Measurements from ENCODE around the gene SELENOI. TPM values are rescaled to one million over a fixed set of nuclear protein-coding genes. Genes with fewer than 3 reads are reported as not detected.
"Not testable (repeated sequence)": the region's sequence is repeated elsewhere in the genome, so short reads cannot be mapped to it uniquely, and the experiment has no call there.

SELENOI gene
- total RNA-seq, 1 experiment from 2014 or later, result 17.6 TPM

GRCh38 chr2:26333293-26333692 is 12.7 kb upstream of the SELENOI start:
- Histone ChIP-seq H3K27ac (no peak overlapping the region), H3K27me3 (replicated peaks) (no peaks in the 10 kb centered on the region), H3K4me1 (replicated peaks) (no peaks in the 10 kb centered on the region), H3K4me3 (no peak overlapping the region), H3K9me3 (replicated peaks) (no peaks in the 10 kb centered on the region), H3K36me3 (no peaks in the 10 kb centered on the region)
- DNase-seq (ENCODE audit: low read depth in 1 of 2, low spot score in 2 of 2), result no peak

GRCh38 chr2:26335231-26335630 is 10.7 kb upstream of the SELENOI start:
- H3K36me3 ChIP-seq, result no peaks in the 10 kb centered on the region
- H3K27me3 ChIP-seq (replicated peaks), result no peaks in the 10 kb centered on the region
- H3K27ac ChIP-seq, result no peak overlapping the region
- H3K9me3 ChIP-seq (replicated peaks), result no peaks in the 10 kb centered on the region
- H3K4me1 ChIP-seq (replicated peaks), result no peaks in the 10 kb centered on the region
- H3K4me3 ChIP-seq, result no peak overlapping the region
- DNase-seq (ENCODE audit: low read depth in 1 of 2, low spot score in 2 of 2), result no peak

- Histone ChIP-seq H3K36me3 (no peaks in the 10 kb centered on the region), H3K4me3 (no peak overlapping the region), H3K4me1 (replicated peaks) (no peaks in the 10 kb centered on the region), H3K9me3 (replicated peaks) (no peaks in the 10 kb centered on the region), H3K27ac (no peak overlapping the region), H3K27me3 (replicated peaks) (no peaks in the 10 kb centered on the region)
- no peak for DNase-seq (ENCODE audit: low read depth in 1 of 2, low spot score in 2 of 2)
Measured at GRCh38 chr2:26336719-26337118, 9.2 kb upstream of the SELENOI start.

- H3K4me3 ChIP-seq, result no peak overlapping the region
- H3K9me3 ChIP-seq (replicated peaks), result no peaks in the 10 kb centered on the region
- no peak overlapping the region for H3K27ac ChIP-seq
- no peak for DNase-seq (ENCODE audit: low read depth in 1 of 2, low spot score in 2 of 2)
- no peaks in the 10 kb centered on the region for H3K4me1 ChIP-seq (replicated peaks)
- H3K27me3 ChIP-seq (replicated peaks), result no peaks in the 10 kb centered on the region
- H3K36me3 ChIP-seq, result no peaks in the 10 kb centered on the region
Measured at GRCh38 chr2:26337298-26337697, 8.6 kb upstream of the SELENOI start.

- no peak overlapping the region for H3K4me3 ChIP-seq
- H3K9me3 ChIP-seq (replicated peaks), result no peaks in the 10 kb centered on the region
- no peaks in the 10 kb centered on the region for H3K36me3 ChIP-seq
- no peak overlapping the region for H3K27ac ChIP-seq
- peaks cover 15% of the 10 kb centered on the region for H3K4me1 ChIP-seq (replicated peaks)
- DNase-seq (ENCODE audit: low read depth in 1 of 2, low spot score in 2 of 2), result no peak
- H3K27me3 ChIP-seq (replicated peaks), result no peaks in the 10 kb centered on the region
Measured at GRCh38 chr2:26340831-26341230, 5.1 kb upstream of the SELENOI start.

GRCh38 chr2:26344581-26345282 is 1.2 kb upstream of the SELENOI start:
- DNase-seq (ENCODE audit: low read depth in 1 of 2, low spot score in 2 of 2), result peak in 1 of 2 experiments; percentile 35
- H3K27me3 ChIP-seq (replicated peaks), result no peaks in the 10 kb centered on the region
- peaks cover 21% of the 10 kb centered on the region for H3K4me1 ChIP-seq (replicated peaks)
- H3K27ac ChIP-seq, result peak overlapping the region; percentile 45
- H3K36me3 ChIP-seq, result no peaks in the 10 kb centered on the region
- peak overlapping the region; percentile 72 for H3K4me3 ChIP-seq
- H3K9me3 ChIP-seq (replicated peaks), result no peaks in the 10 kb centered on the region

- Histone ChIP-seq H3K27ac (peak overlapping the region; percentile 45), H3K4me1 (replicated peaks) (peaks cover 21% of the 10 kb centered on the region), H3K4me3 (peak overlapping the region; percentile 72), H3K9me3 (replicated peaks) (no peaks in the 10 kb centered on the region), H3K27me3 (replicated peaks) (no peaks in the 10 kb centered on the region), H3K36me3 (no peaks in the 10 kb centered on the region)
- no peak for DNase-seq (ENCODE audit: low read depth in 1 of 2, low spot score in 2 of 2)
Measured at GRCh38 chr2:26345283-26345544, 729 bp upstream of the SELENOI start.

- Histone ChIP-seq H3K36me3 (no peaks in the 10 kb centered on the region), H3K4me1 (replicated peaks) (peaks cover 21% of the 10 kb centered on the region), H3K9me3 (replicated peaks) (no peaks in the 10 kb centered on the region), H3K27me3 (replicated peaks) (no peaks in the 10 kb centered on the region), H3K4me3 (peak within 1 kb of the TSS; percentile 72), H3K27ac (peak within 1 kb of the TSS; percentile 45)
- DNase-seq (ENCODE audit: low read depth in 1 of 2, low spot score in 2 of 2), result peak; percentile 64 to 72
Measured at GRCh38 chr2:26346454-26347053, 611 bp downstream of the SELENOI start, which contains the start of gene ADGRF3. Gene ADGRF3, minus strand, starts transcription at chr2:26346789. Its CDS starts 555 bp downstream, at chr2:26346234.

- Histone ChIP-seq H3K27ac (peak overlapping the region; percentile 4), H3K27me3 (replicated peaks) (no peaks in the 10 kb centered on the region), H3K4me3 (peak overlapping the region; percentile 72), H3K9me3 (replicated peaks) (no peaks in the 10 kb centered on the region), H3K4me1 (replicated peaks) (peaks cover 21% of the 10 kb centered on the region), H3K36me3 (no peaks in the 10 kb centered on the region)
- peak in 1 of 2 experiments; percentile 21 for DNase-seq (ENCODE audit: low read depth in 1 of 2, low spot score in 2 of 2)
Measured at GRCh38 chr2:26347286-26347865, 1.4 kb downstream of the SELENOI start.

GRCh38 chr2:26349690-26350089 is 3.7 kb downstream of the SELENOI start:
- H3K4me1 ChIP-seq (replicated peaks), result peaks cover 10% of the 10 kb centered on the region
- no peaks in the 10 kb centered on the region for H3K36me3 ChIP-seq
- H3K9me3 ChIP-seq (replicated peaks), result no peaks in the 10 kb centered on the region
- no peak for DNase-seq (ENCODE audit: low read depth in 1 of 2, low spot score in 2 of 2)
- no peaks in the 10 kb centered on the region for H3K27me3 ChIP-seq (replicated peaks)
- H3K4me3 ChIP-seq, result no peak overlapping the region
- no peak overlapping the region for H3K27ac ChIP-seq

- Histone ChIP-seq H3K4me1 (replicated peaks) (peaks cover 17% of the 10 kb centered on the region), H3K36me3 (no peaks in the 10 kb centered on the region), H3K27me3 (replicated peaks) (no peaks in the 10 kb centered on the region), H3K27ac (no peak overlapping the region), H3K9me3 (replicated peaks) (no peaks in the 10 kb centered on the region), H3K4me3 (no peak overlapping the region)
- DNase-seq (ENCODE audit: low read depth in 1 of 2, low spot score in 2 of 2), result no peak
Measured at GRCh38 chr2:26351375-26352090, 5.6 kb downstream of the SELENOI start.

GRCh38 chr2:26352892-26353291 is 6.9 kb downstream of the SELENOI start:
- H3K27me3 ChIP-seq (replicated peaks), result no peaks in the 10 kb centered on the region
- peaks cover 7% of the 10 kb centered on the region for H3K36me3 ChIP-seq
- no peaks in the 10 kb centered on the region for H3K9me3 ChIP-seq (replicated peaks)
- no peak overlapping the region for H3K27ac ChIP-seq
- peaks cover 16% of the 10 kb centered on the region for H3K4me1 ChIP-seq (replicated peaks)
- no peak overlapping the region for H3K4me3 ChIP-seq
- DNase-seq (ENCODE audit: low read depth in 1 of 2, low spot score in 2 of 2), result no peak

GRCh38 chr2:26354469-26354868 is 8.5 kb downstream of the SELENOI start:
- H3K9me3 ChIP-seq (replicated peaks); H3K27ac ChIP-seq; H3K27me3 ChIP-seq (replicated peaks); H3K4me3 ChIP-seq; H3K36me3 ChIP-seq; DNase-seq (ENCODE audit: low read depth in 1 of 2, low spot score in 2 of 2): not testable (repeated sequence)
- H3K4me1 ChIP-seq (replicated peaks), result peaks cover 16% of the 10 kb centered on the region
